Measurements from ENCODE around the gene ZNF208.

The ZNF208 gene

DNA sequence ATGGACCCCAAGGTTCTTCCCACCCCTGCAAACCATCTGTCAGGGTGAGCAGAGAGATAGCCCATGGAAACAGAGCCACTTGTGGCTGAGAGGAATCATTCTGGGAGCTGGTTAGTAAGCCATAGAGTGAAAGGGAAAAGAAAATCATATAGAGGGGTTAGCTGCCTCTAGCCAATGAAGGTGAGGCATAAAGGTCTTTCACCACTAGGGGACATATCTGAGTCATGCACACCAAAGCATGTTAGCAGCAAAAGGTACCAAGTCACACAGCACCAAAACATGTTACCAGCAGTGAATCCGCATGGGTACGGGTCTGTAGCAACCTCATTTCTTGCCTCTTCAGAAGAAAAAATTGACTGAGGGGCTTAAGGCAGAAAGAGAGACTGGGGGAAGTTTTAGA is 98.1 kb downstream of the ZNF208 start:
- H3K4me3 ChIP-seq (ENCODE audit: low read depth, low read length) = no peak overlapping the region
- no peak for DNase-seq (ENCODE audit: low read depth)
- in situ Hi-C loops (cut with HindIII; ENCODE audit: low sequenced_read_pairs) = no loop called here
- TF ChIP-seq, protein P1, sequence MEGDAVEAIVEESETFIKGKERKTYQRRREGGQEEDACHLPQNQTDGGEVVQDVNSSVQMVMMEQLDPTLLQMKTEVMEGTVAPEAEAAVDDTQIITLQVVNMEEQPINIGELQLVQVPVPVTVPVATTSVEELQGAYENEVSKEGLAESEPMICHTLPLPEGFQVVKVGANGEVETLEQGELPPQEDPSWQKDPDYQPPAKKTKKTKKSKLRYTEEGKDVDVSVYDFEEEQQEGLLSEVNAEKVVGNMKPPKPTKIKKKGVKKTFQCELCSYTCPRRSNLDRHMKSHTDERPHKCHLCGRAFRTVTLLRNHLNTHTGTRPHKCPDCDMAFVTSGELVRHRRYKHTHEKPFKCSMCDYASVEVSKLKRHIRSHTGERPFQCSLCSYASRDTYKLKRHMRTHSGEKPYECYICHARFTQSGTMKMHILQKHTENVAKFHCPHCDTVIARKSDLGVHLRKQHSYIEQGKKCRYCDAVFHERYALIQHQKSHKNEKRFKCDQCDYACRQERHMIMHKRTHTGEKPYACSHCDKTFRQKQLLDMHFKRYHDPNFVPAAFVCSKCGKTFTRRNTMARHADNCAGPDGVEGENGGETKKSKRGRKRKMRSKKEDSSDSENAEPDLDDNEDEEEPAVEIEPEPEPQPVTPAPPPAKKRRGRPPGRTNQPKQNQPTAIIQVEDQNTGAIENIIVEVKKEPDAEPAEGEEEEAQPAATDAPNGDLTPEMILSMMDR (IDR thresholded peaks at IDR 0.05; ENCODE audit: low read depth, low read length, missing control alignments) = no peak

DNA sequence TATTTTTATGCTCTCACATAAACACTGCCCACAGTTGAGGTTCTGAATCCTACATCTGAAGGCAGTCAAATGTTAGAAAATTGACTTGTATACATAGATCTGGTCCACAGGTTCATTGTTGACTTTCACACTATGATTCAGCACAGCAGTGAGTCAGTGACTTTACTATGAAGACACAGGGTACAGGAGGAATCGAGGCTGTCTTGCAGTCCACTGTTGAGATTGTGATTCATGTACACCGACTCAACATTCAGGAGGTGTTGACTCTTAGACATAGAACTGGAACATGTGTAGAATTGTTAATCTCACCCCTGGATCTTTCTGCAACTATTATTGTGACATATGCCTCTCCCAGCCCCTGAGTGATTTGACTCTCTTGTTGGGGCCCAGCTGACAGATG is 100.4 kb downstream of the ZNF208 start:
- in situ Hi-C loops (cut with HindIII; ENCODE audit: low sequenced_read_pairs) = no loop called here
- no peak for DNase-seq (ENCODE audit: low read depth)
- TF ChIP-seq, protein P1 (IDR thresholded peaks at IDR 0.05; ENCODE audit: low read depth, low read length, missing control alignments) = no peak
- no peak overlapping the region for H3K4me3 ChIP-seq (ENCODE audit: low read depth, low read length)

DNA sequence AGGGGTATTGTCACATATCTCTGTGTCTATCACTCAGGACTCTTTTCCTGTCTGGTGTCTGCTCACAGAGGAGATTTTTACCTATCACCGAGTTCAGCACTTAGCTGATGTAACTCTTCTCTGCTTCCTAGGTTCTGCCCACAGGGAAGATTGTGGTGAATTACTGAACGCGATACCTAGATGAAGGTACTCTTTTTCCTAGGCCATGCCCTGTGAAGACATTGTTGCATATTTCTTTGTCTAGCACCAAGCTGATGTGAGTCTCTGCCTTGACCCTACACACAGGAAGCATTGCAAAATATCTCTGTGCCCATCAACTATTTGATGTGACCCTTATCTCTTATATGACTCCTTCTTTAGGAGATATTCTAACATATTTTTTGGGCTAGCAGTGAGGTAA is 102.7 kb downstream of the ZNF208 start:
- TF ChIP-seq, protein P1 (IDR thresholded peaks at IDR 0.05; ENCODE audit: low read depth, low read length, missing control alignments) = no peak
- H3K4me3 ChIP-seq (ENCODE audit: low read depth, low read length) = no peak overlapping the region
- in situ Hi-C loops (cut with HindIII; ENCODE audit: low sequenced_read_pairs) = no loop called here
- DNase-seq (ENCODE audit: low read depth) = no peak

DNA sequence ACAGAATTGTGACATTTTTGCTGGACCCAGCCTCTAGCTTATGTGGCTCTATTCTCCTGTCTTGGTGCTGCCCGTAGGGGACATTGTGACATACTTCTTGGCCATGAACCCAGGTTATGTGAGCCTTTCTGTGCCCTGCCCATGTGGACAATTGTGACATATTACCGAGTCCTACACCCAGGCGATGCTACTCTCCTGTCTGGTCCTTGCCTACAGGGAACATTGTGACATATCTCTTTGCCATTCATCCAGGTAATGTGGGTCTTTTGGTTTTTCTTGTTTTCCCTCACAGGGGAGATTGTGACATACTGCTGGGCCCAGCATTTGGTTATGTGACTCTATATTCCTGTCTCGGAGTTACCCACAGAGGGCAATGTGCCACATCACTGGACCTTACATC is 103.2 kb downstream of the ZNF208 start:
- TF ChIP-seq, protein P1 (IDR thresholded peaks at IDR 0.05; ENCODE audit: low read depth, low read length, missing control alignments) = no peak
- in situ Hi-C loops (cut with HindIII; ENCODE audit: low sequenced_read_pairs) = no loop called here
- no peak overlapping the region for H3K4me3 ChIP-seq (ENCODE audit: low read depth, low read length)
- no peak for DNase-seq (ENCODE audit: low read depth)

DNA sequence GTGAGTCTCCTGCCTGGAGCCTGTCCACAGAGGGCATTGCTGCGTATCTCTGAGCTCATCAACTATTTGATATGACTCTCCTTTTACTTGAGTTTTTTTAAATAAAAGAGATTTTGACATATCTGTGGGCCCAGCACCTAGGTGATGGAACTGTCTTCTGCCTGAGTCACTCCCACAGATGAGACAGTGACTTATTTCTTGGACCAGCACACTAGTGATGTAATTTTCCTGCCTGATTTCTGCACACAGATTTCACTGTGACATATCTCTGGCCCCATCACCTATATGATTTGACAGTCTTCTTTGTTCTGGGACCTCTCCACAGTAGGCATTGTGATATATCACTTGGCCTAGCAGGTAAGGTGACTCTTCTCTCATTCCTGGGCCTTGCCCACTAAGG is 108.2 kb downstream of the ZNF208 start:
- H3K4me3 ChIP-seq (ENCODE audit: low read depth, low read length) = no peak overlapping the region
- no peak for DNase-seq (ENCODE audit: low read depth)
- TF ChIP-seq, protein P1 (IDR thresholded peaks at IDR 0.05; ENCODE audit: low read depth, low read length, missing control alignments) = no peak
- in situ Hi-C loops (cut with HindIII; ENCODE audit: low sequenced_read_pairs) = no loop called here

DNA sequence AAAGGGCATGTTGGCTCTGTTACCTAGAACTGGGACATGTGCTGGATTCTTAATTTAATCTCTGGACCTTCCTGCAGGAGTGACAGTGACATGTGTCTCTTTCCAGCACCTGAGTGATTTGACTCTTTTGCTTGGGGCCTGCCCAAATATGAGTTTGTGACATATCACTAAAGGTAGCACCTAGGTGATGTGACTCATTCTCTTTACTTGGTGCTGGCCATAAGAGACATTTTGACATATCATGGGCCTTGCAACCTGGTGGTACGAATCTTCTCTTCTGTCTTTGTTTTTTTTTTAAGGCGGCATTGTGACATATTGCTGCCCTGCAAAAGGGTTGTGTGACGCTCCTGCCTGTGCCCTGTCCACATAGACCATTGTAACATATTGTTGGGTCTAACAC is 108.9 kb downstream of the ZNF208 start:
- in situ Hi-C loops (cut with HindIII; ENCODE audit: low sequenced_read_pairs) = no loop called here
- H3K4me3 ChIP-seq (ENCODE audit: low read depth, low read length) = no peak overlapping the region
- no peak for DNase-seq (ENCODE audit: low read depth)
- TF ChIP-seq, protein P1 (IDR thresholded peaks at IDR 0.05; ENCODE audit: low read depth, low read length, missing control alignments) = no peak

DNA sequence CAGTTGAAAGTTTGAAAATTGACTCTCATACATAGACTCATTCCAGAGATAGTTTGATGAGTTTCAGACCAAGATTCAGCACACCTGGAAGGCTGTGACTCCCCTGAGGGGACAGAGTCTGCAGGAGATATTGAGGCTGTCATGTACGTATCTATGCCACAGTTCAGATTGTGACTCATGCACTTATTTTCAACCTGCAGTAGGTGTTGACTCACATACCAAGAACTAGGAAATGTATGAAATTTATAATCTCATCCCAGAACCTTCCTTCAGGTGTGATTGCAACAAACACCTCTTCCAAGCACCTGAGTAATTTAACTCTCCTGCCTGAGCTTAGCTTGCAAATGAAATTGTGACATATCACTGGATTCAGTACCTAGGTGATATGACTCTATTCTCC is 110.3 kb downstream of the ZNF208 start:
- no peak overlapping the region for H3K4me3 ChIP-seq (ENCODE audit: low read depth, low read length)
- in situ Hi-C loops (cut with HindIII; ENCODE audit: low sequenced_read_pairs) = no loop called here
- TF ChIP-seq, protein P1 (IDR thresholded peaks at IDR 0.05; ENCODE audit: low read depth, low read length, missing control alignments) = no peak
- DNase-seq (ENCODE audit: low read depth) = no peak
